ENCODE results near the gene CSMD2. TPM values are rescaled to one million over a fixed set of nuclear protein-coding genes. Genes with fewer than 3 reads are reported as not detected.

The CSMD2 gene
- total and polyA plus RNA-seq, 2 of the 8 experiments (the other 6 are each of a cell fraction or from before 2014, with no cell fraction given): 7.0 to 14.7 TPM

DNA sequence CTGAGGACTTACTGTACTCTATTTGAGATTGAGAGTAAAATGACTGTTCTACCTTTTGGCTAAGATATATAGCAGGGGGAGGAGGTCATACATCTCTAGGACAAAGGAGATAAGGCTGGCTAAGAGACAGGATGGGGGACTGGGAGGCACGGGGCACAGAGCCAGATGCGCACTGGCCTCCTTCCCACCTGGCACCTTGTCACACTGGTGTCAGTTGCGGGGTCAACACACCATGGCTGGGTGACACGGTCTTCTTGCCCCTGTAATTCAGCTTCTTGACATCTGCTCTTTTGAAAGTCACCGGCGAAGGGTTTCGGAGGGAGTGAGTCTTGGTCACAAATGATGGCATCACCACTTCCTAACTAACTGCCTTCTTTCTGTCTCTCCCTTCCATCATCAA lies 515.3 kb downstream of the CSMD2 start:
- no peak overlapping the region for H4K91ac ChIP-seq (replicated peaks; ENCODE audit: insufficient read length, low read length)
- H4K20me1 ChIP-seq (replicated peaks in 1 of 2; ENCODE audit: control insufficient read depth in 1 of 2, insufficient read depth in 2 of 2, low read length in 2 of 2): no peaks in the 10 kb centered on the region
- H3K23ac ChIP-seq (ENCODE audit: insufficient read length): no peak overlapping the region
- no peaks in the 10 kb centered on the region for H3K27me3 ChIP-seq (replicated peaks in 1 of 4; ENCODE audit: control insufficient read depth in 3 of 4, extremely low read depth in 1 of 4, insufficient read depth in 3 of 4, low read length in 3 of 4)
- no peaks in the 10 kb centered on the region for H3K9me3 ChIP-seq (ENCODE audit: insufficient read depth in 2 of 2, low read depth in 1 of 2, low read length in 1 of 2)
- H3K4ac ChIP-seq (replicated peaks; ENCODE audit: insufficient read length, low read depth, low read length): no peak overlapping the region
- H3K14ac ChIP-seq (ENCODE audit: insufficient read length): no peak overlapping the region
- DNase-seq (ENCODE audit: low read depth in 1 of 2, low spot score in 2 of 2): no peak
- H2AFZ ChIP-seq (ENCODE audit: low read length): no peak overlapping the region
- no peaks in the 10 kb centered on the region for H3K79me1 ChIP-seq (ENCODE audit: low read depth, low read length)
- H3K23me2 ChIP-seq (ENCODE audit: low read depth, low read length): no peaks in the 10 kb centered on the region
- H2BK5ac ChIP-seq (ENCODE audit: low read depth, low read length): no peak overlapping the region
- no peak for FAIRE-seq
- no peak overlapping the region for H2BK15ac ChIP-seq (ENCODE audit: low read length)
- peaks cover 0 to 7% (median 0%) of the 10 kb centered on the region in 4 experiments; a peak in 3 of 8 replicates for H3K36me3 ChIP-seq (ENCODE audit: control insufficient read depth in 2 of 4, insufficient read depth in 4 of 4, low read length in 3 of 4)
- H2BK120ac ChIP-seq (replicated peaks; ENCODE audit: low read depth, low read length): no peak overlapping the region
- H3K4me1 ChIP-seq (replicated peaks in 1 of 4; ENCODE audit: control insufficient read depth in 3 of 4, insufficient read depth in 4 of 4, low read length in 3 of 4): no peaks in the 10 kb centered on the region
- no peak overlapping the region for H4K5ac ChIP-seq (ENCODE audit: insufficient read length, low read depth, low read length)
- CTCF ChIA-PET (ENCODE audit: partially characterized antibody): no interaction called here
- POLR2A ChIA-PET (ENCODE audit: partially characterized antibody): no interaction called here
- H3K79me2 ChIP-seq (ENCODE audit: control insufficient read depth in 1 of 2, insufficient read depth in 2 of 2, low read length in 2 of 2): no peaks in the 10 kb centered on the region
- no peak overlapping the region for H2BK12ac ChIP-seq (ENCODE audit: low read depth, low read length)
- no peak overlapping the region for H3K4me3 ChIP-seq (ENCODE audit: extremely low read depth in 1 of 4, insufficient read depth in 2 of 4, low read depth in 3 of 4, low read length in 4 of 4)
- H3K56ac ChIP-seq (replicated peaks; ENCODE audit: insufficient read length, low read depth, low read length): no peak overlapping the region
- H2BK20ac ChIP-seq (ENCODE audit: low read length): no peak overlapping the region
- no peak overlapping the region for H3K9ac ChIP-seq (replicated peaks in 1 of 4; ENCODE audit: extremely low read depth in 1 of 4, low read depth in 3 of 4, low read length in 3 of 4)
- WGBS, 2 experiments (ENCODE audit: extremely low coverage in 1 of 2, insufficient coverage in 1 of 2, insufficient read length in 1 of 2, insufficient replicate concordance in 2 of 2, low coverage in 1 of 2, low lambda C conversion rate in 2 of 2, missing lambda C conversion rate in 1 of 2): 89% methylated on average over 7 of the region's 7 CpGs; no CpG with 5 or more reads in 1 of the 2 experiments
- H4K8ac ChIP-seq (ENCODE audit: extremely low read depth, insufficient read depth, low read length): no peak overlapping the region
- no peak overlapping the region for H2AK5ac ChIP-seq (ENCODE audit: low read depth, low read length)
- H3K4me2 ChIP-seq (ENCODE audit: insufficient read depth in 1 of 2, low read depth in 2 of 2, low read length in 2 of 2): no peak overlapping the region
- H3K27ac ChIP-seq (ENCODE audit: low read depth, low read length): no peak overlapping the region
- H3K18ac ChIP-seq (ENCODE audit: extremely low read depth, low read length): no peak overlapping the region
- no peak for TF ChIP-seq CBX8 (IDR thresholded peaks at IDR 0.05; ENCODE audit: borderline replicate concordance, low read depth, low read length)
- TF ChIP-seq ZNF274 (IDR thresholded peaks at IDR 0.05; ENCODE audit: borderline replicate concordance, extremely low read depth, low read length): no peak
- no peak for TF ChIP-seq POU5F1 (IDR thresholded peaks at IDR 0.05; ENCODE audit: low read depth, low read length)
- no peak for TF ChIP-seq GABPA (IDR thresholded peaks at IDR 0.05; ENCODE audit: borderline replicate concordance, insufficient read depth, low read length)
- TF ChIP-seq CEBPB (IDR thresholded peaks at IDR 0.05; ENCODE audit: low read depth, low read length): no peak
- TF ChIP-seq GTF2F1 (IDR thresholded peaks at IDR 0.05; ENCODE audit: borderline replicate concordance, low read depth, low read length): no peak
- no peak for TF ChIP-seq TBP (IDR thresholded peaks at IDR 0.05; ENCODE audit: low read depth, low read length)
- TF ChIP-seq SIX5 (IDR thresholded peaks at IDR 0.05; ENCODE audit: low read depth, low read length): no peak
- no peak for TF ChIP-seq BACH1 (IDR thresholded peaks at IDR 0.05; ENCODE audit: low read length)
- TF ChIP-seq RAD21 (IDR thresholded peaks at IDR 0.05 in 1 of 2, conservative IDR thresholded peaks at IDR 0.05 in 1 of 2; ENCODE audit: low read depth in 2 of 2, low read length in 2 of 2): no peak
- no peak for TF ChIP-seq CREB1 (IDR thresholded peaks at IDR 0.05)
- TF ChIP-seq SP4 (IDR thresholded peaks at IDR 0.05; ENCODE audit: low read length): no peak
- TF ChIP-seq, protein P1, sequence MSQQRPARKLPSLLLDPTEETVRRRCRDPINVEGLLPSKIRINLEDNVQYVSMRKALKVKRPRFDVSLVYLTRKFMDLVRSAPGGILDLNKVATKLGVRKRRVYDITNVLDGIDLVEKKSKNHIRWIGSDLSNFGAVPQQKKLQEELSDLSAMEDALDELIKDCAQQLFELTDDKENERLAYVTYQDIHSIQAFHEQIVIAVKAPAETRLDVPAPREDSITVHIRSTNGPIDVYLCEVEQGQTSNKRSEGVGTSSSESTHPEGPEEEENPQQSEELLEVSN (IDR thresholded peaks at IDR 0.05): no peak
- no peak for TF ChIP-seq SIRT6 (IDR thresholded peaks at IDR 0.05; ENCODE audit: low read length)
- no peak for TF ChIP-seq RBBP5 (IDR thresholded peaks at IDR 0.05; ENCODE audit: borderline replicate concordance, low read depth, low read length)
